ENCODE results near the gene PTPRD.
"Not testable (repeated sequence)": the region's sequence is repeated elsewhere in the genome, so short reads cannot be mapped to it uniquely, and the experiment has no call there.

PTPRD gene

DNA sequence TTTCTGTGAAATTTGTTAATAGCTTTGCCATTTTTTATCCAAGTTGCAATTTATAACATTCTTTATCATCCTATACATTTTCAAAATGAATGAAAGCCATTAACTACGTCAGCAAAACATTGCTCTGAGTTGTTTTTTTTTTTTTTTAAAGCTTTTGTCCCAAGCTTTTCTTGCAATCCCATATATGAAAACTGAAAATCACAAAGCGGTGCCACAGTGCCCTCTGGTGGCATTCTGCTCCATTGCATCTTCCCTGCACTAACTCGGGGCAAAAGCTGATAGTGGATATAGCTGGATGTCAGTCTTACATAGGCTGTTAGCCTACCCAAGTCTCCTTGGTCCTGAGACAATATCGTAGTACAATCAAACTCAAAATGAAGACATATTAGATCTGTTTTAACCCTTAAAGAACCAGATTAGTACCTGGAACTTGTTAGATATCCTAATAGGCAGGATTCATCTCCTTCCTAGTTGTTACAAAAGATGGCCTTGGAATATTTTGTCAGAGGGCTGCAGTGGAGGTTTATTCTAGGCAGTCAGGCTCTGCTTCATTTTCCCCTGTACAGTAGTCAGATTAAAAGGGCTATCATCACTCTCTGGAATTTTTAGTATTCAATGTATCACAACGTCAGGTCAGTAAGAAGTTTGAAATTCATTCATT lies 669.9 kb downstream of the PTPRD start:
- peak; percentile 40 for DNase-seq (ENCODE audit: extremely low spot score)
- ChIA-PET POLR2A (no interaction called here), CTCF (interaction anchor here (0.6 to 5.9 kb wide), 34 partner anchors 8 to 955 kb away, joined by 3 to 43 read pairs (median 4); no protein-coding TSS in a partner anchor)
- TF ChIP-seq, protein P1, sequence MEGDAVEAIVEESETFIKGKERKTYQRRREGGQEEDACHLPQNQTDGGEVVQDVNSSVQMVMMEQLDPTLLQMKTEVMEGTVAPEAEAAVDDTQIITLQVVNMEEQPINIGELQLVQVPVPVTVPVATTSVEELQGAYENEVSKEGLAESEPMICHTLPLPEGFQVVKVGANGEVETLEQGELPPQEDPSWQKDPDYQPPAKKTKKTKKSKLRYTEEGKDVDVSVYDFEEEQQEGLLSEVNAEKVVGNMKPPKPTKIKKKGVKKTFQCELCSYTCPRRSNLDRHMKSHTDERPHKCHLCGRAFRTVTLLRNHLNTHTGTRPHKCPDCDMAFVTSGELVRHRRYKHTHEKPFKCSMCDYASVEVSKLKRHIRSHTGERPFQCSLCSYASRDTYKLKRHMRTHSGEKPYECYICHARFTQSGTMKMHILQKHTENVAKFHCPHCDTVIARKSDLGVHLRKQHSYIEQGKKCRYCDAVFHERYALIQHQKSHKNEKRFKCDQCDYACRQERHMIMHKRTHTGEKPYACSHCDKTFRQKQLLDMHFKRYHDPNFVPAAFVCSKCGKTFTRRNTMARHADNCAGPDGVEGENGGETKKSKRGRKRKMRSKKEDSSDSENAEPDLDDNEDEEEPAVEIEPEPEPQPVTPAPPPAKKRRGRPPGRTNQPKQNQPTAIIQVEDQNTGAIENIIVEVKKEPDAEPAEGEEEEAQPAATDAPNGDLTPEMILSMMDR (IDR thresholded peaks at IDR 0.05; ENCODE audit: control extremely low read depth, extremely low read depth, low read depth, missing control alignments): peak; percentile 96

DNA sequence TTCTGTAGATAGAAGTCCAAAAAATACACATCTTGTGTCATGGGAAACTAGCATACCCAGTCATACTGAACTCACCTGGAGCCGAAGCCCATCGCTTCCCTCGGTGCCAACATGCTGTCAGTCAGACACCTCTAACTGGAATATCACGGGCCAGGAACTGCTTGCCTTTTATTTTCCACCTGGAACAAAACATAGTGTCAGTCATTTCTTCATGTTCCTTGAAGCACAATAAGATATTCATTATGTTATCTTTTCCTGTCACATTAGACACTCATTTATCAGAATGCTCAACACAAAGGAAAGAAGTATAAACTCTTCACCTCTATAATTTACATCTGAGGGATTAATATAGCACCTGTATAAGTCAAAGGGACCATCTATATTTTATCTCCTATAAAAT lies 674.4 kb downstream of the PTPRD start:
- ChIA-PET CTCF (interaction anchor here (1.0 kb wide), 1 partner anchor 14 kb away, joined by 3 read pairs; no protein-coding TSS in a partner anchor), POLR2A (no interaction called here)
- TF ChIP-seq, protein P1 (IDR thresholded peaks at IDR 0.05; ENCODE audit: control extremely low read depth, extremely low read depth, low read depth, missing control alignments): no peak
- no peak for DNase-seq (ENCODE audit: extremely low spot score)

- CTCF ChIA-PET; POLR2A ChIA-PET; DNase-seq (ENCODE audit: extremely low spot score): not testable (repeated sequence)
These were observed 681.3 kb downstream of the PTPRD start for GRCh38 chr9:9931464-9931863.

DNA sequence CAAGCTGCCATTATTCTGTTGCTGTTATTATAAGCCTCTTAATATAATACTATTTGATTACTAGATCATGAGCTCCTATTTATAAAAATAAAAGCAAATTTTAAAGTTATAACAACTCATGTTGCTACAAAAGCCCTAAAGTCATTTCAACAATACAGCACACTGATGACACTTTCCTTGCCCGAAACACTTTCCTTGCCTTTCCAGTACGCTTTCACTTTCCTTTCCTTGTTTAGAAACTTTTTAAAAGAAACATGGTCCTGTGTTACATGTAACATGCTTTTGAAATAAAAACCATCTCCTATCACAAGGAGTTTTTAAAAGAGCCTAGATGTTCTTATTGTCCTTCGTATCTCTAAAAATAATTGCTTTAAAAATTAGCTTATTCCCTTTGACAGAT lies 688.4 kb downstream of the PTPRD start:
- CTCF ChIA-PET: interaction anchor here (0.7 to 1.3 kb wide), 4 partner anchors 14 to 19 kb away, joined by 3 to 6 read pairs (median 3); no protein-coding TSS in a partner anchor
- POLR2A ChIA-PET: no interaction called here
- DNase-seq (ENCODE audit: extremely low spot score): no peak
- TF ChIP-seq, protein P1 (IDR thresholded peaks at IDR 0.05; ENCODE audit: control extremely low read depth, extremely low read depth, low read depth, missing control alignments): no peak

- CTCF ChIA-PET: interaction anchor here (1.0 to 1.2 kb wide), 2 partner anchors 22 to 440 kb away, joined by 3 read pairs; no protein-coding TSS in a partner anchor
- DNase-seq (ENCODE audit: extremely low spot score): no peak
These were observed 691.0 kb downstream of the PTPRD start for GRCh38 chr9:9921805-9922204.

DNA sequence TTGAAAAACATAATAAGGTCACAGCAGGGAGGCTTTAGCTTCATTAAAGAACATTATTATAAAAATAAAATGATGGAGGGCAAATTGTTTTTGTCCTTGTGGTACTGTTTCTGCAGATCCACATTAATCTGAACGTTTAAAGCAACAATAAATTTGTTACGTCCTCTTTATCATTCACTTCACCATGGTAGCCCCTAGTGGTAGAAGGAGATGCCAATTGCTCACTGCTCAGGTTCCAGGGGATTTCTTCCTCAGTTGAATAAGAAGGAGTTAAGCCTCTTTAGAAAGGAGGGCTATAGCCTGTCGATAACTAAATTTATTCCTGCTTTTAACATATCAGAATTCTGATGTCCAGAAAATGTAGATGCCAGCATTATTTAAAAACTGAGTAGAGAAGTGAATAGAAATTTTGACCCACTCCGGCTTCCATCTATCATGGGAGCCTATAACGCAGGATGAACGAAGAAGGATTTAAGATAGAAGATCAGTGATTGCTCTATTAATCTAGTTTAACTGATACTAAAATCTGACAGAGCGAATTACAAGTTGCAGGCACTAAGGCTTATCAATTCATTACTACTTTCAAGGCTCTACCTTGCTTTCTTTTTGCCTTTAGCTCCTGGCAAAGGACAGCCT lies 692.3 kb downstream of the PTPRD start:
- TF ChIP-seq, protein P1 (IDR thresholded peaks at IDR 0.05; ENCODE audit: control extremely low read depth, extremely low read depth, low read depth, missing control alignments): no peak
- no peak for DNase-seq (ENCODE audit: extremely low spot score)
- CTCF ChIA-PET: interaction anchor here (0.9 to 2.0 kb wide), 4 partner anchors 21 to 438 kb away, joined by 3 to 9 read pairs (median 4); no protein-coding TSS in a partner anchor
- POLR2A ChIA-PET: no interaction called here

More at GRCh38 chr9:9921805-9922204, 691.0 kb downstream of the PTPRD start:
- TF ChIP-seq, protein P1 (IDR thresholded peaks at IDR 0.05; ENCODE audit: control extremely low read depth, extremely low read depth, low read depth, missing control alignments): no peak
- POLR2A ChIA-PET: no interaction called here
